Coronary artery (tissue), 2 donors: ENCODE results near the gene ZDHHC3.

ENCODE experiments used
- DNase-seq: peaks from one replicate; pipeline ENCODE4 v3.0.0-alpha.2; 2017; ENCODE audit warnings: low spot score
- H3K27ac ChIP-seq, 2 donors: fragments of 200-600 bp; sonication (generic); one replicate each; pipeline ENCODE4 v1.5.1; 2016 to 2019
- H3K4me3 ChIP-seq: fragments of 200-600 bp; sonication (generic); 2 replicates; pipeline ENCODE4 v1.5.1; 2016; ENCODE audit warnings: mild to moderate bottlenecking, moderate library complexity
- CTCF ChIP-seq: fragments of 200-600 bp; sonication (generic); IDR thresholded peaks from one replicate; pipeline ENCODE4 v1.5.1; 2019; ENCODE audit warnings: antibody characterized with exemption

The ZDHHC3 gene

GRCh38 chr3:44907612-44908011 is 68.4 kb downstream of the ZDHHC3 start:
- no peak for DNase-seq
- no peak overlapping the region for H3K4me3 ChIP-seq

GRCh38 chr3:44906997-44907396 is 69.0 kb downstream of the ZDHHC3 start:
- Histone ChIP-seq H3K4me3 (no peak overlapping the region), H3K27ac (no peak overlapping the region)
- TF ChIP-seq CTCF = no peak
- DNase-seq = no peak

More at GRCh38 chr3:44907612-44908011, 68.4 kb downstream of the ZDHHC3 start:
- TF ChIP-seq CTCF = no peak
- H3K27ac ChIP-seq = no peak overlapping the region

- Histone ChIP-seq H3K27ac (no peak overlapping the region), H3K4me3 (no peak overlapping the region)
- no peak for TF ChIP-seq CTCF
- DNase-seq = no peak
Measured at GRCh38 chr3:44905446-44906157, 70.4 kb downstream of the ZDHHC3 start.

- no peak overlapping the region for H3K27ac ChIP-seq
- no peak for DNase-seq
- TF ChIP-seq CTCF = no peak
- no peak overlapping the region for H3K4me3 ChIP-seq
Measured at GRCh38 chr3:44903751-44904150, 72.2 kb downstream of the ZDHHC3 start.

- no peak overlapping the region for H3K4me3 ChIP-seq
- no peak overlapping the region for H3K27ac ChIP-seq
- DNase-seq = no peak
- no peak for TF ChIP-seq CTCF
Measured at GRCh38 chr3:44903314-44903713, 72.7 kb downstream of the ZDHHC3 start.

DNA sequence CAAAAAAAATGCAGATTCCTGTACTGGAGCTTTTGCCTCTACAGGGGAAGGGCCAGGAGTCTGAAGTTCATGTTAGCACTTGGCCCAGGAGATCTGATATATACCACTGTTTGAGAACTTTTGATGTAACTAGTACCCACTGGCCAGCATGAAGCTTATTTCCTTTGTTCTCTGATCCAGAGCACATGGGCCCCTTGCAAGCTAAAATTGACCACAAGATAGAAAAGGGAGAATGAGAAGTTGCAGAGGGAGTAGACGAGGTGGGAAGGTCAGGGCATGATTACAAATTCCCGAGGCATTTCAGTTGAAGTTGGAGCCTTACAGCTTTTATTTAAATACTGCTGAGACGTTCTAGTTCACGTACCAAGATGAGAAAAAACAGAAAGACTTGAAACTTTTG is 73.3 kb downstream of the ZDHHC3 start:
- TF ChIP-seq CTCF = no peak
- DNase-seq = no peak
- H3K4me3 ChIP-seq = no peak overlapping the region
- no peak overlapping the region for H3K27ac ChIP-seq

DNA sequence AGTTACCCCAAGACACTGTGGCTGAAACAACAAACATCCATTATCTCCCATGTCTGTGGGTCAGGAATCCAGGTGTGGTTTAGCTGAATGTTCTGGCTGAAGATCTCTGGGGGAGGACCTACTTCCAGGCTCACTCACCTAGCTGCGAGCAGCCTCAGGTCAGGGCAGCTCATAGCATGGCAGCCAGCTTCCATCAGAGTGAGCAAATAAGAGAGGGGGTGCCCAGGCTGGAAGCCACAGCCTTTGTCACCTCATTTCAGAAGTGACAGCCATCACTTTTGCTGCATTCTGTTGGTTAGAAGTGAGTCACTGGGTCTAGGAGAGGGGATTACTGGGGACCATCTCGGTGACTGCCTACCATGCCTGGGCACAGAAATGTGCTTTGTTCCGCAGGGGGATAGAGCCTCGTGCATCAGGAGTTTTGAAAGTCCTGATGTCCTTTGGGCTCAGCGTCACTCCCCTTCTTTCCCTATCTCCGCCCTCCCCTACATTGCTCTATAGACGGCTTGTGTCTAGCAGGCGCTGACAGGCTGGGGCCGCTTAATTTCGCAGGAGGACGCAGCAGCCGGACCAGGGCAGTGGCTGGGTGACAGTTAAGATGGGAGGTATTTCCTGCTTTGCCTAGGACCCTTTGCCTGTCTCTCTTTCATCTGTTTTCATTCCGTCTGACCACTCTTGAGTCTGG is 76.1 kb downstream of the ZDHHC3 start:
- TF ChIP-seq CTCF = no peak
- no peak overlapping the region for H3K27ac ChIP-seq
- DNase-seq = no peak

More for the DNA sequence above, 76.1 kb downstream of the ZDHHC3 start:
- no peak overlapping the region for H3K4me3 ChIP-seq
